Pancreas (tissue), 10 donors: ENCODE results near the gene CYP27B1. TPM values are rescaled to one million over a fixed set of nuclear protein-coding genes. Genes with fewer than 3 reads are reported as not detected.
A peak's percentile ranks its signal among the peaks of the same experiment; 100 is the strongest.

Experiments used
- ATAC-seq, 4 donors: fragments of 200-7000 bp; cut with Tn5 transposase; one replicate each; pipeline versions ENCODE4 v1.8.0 to v1.9.1; 2020; ENCODE audit warnings: mild to moderate bottlenecking in 4 of 4, moderate library complexity in 4 of 4
- DNase-seq, 6 donors: peaks; one replicate each; pipeline ENCODE4 v3.0.0-alpha.2; 2020
- FAIRE-seq: peaks from 2 replicates; lab custom pipeline; 2012; peaks lifted over from hg19 to GRCh38; lab: Jason Lieb, UNC
- H3K27ac ChIP-seq, 4 donors: fragments of 200-600 bp; sonication (generic); 1 replicate in 3 of 4; 2 replicates in 1 of 4; pipeline versions ENCODE4 v1.5.0 to v1.8.0; 2020
- H3K27me3 ChIP-seq, 4 donors: fragments of 200-600 bp; one replicate each; pipeline ENCODE4 v1.8.0; 2021
- H3K36me3 ChIP-seq, 3 donors: fragments of 200-600 bp; sonication (generic) in 1 of 3; one replicate each; pipeline versions ENCODE4 v1.5.0 to v1.8.0; 2020 to 2021
- H3K4me1 ChIP-seq, 3 donors: fragments of 200-600 bp; one replicate each; pipeline ENCODE4 v1.8.0; 2021
- H3K4me3 ChIP-seq, 4 donors: fragments of 200-600 bp; sonication (generic) in 2 of 4; one replicate each; pipeline versions ENCODE4 v1.5.0 to v1.8.0; 2020 to 2021
- H3K9me3 ChIP-seq, 4 donors: fragments of 200-600 bp; one replicate each; pipeline ENCODE4 v1.8.0; 2021
- WGBS, 2 donors: extraction: QIAGEN DNeasy Blood & Tissue Kit; methylation state at CpG; one replicate each; pipeline ENCODE4 v1.1.7; 2013; 5-methylcytosine and 5-hydroxymethylcytosine counted together
- intact Hi-C, 3 donors: fragments of 100-400 bp; cut with DNase I; formaldehyde crosslinking; loops; one replicate each; pipeline versions ENCODE4 v1.11.1 to v1.14.2; 2022
- polyA plus RNA-seq, 2 donors: library from polyadenylated mRNA; stranded (reverse); fragments of 200-250 nt; gene quantifications; one replicate each; pipeline ENCODE4 v1.2.3, GENCODE V29; 2013
- total RNA-seq, 6 donors: library from RNA; stranded (reverse); fragmentation: NEBNext Ultra II Directional in 4 of 6; extraction: Animal tissue kit (Norgen Biotek cat#: 25700) in 4 of 6; gene quantifications; one replicate each; pipeline versions ENCODE4 v1.2.1 to v1.2.4, GENCODE V29; 2021 to 2023
- TF ChIP-seq, protein P1 (sequence below), 4 donors: fragments of 200-600 bp; sonication (generic) in 3 of 4; IDR thresholded peaks; one replicate each; pipeline versions ENCODE4 v1.5.0 to v1.8.0; 2021; ENCODE audit warnings: antibody characterized with exemption in 4 of 4
- donor health status: healthy with polysubstance abuse.
- donor health status: DM: no; HTN: no; CAD: no; lungs with moderate emphysema.
- donor health status: DM: no; HTN: no; CAD: no.
- donor health status: control.
- donor health status: control.
- donor health status: Bipolar disorder and iron deficiency.
- donor health status: DM: yes; HTN: yes; CAD: no.
- donor health status: DM: no; HTN: no; CAD: no.
- donor health status: DM: no; HTN: no; CAD: no.
- donor health status: DM: yes; HTN: yes; CAD: no.

Gene CYP27B1, protein sequence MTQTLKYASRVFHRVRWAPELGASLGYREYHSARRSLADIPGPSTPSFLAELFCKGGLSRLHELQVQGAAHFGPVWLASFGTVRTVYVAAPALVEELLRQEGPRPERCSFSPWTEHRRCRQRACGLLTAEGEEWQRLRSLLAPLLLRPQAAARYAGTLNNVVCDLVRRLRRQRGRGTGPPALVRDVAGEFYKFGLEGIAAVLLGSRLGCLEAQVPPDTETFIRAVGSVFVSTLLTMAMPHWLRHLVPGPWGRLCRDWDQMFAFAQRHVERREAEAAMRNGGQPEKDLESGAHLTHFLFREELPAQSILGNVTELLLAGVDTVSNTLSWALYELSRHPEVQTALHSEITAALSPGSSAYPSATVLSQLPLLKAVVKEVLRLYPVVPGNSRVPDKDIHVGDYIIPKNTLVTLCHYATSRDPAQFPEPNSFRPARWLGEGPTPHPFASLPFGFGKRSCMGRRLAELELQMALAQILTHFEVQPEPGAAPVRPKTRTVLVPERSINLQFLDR
- 1 to 10 TPM; 2.1 to 5.8 (median 3.8) TPM for total RNA-seq
- 1 to 10 TPM; 1.6 to 3.3 TPM for polyA plus RNA-seq

DNA sequence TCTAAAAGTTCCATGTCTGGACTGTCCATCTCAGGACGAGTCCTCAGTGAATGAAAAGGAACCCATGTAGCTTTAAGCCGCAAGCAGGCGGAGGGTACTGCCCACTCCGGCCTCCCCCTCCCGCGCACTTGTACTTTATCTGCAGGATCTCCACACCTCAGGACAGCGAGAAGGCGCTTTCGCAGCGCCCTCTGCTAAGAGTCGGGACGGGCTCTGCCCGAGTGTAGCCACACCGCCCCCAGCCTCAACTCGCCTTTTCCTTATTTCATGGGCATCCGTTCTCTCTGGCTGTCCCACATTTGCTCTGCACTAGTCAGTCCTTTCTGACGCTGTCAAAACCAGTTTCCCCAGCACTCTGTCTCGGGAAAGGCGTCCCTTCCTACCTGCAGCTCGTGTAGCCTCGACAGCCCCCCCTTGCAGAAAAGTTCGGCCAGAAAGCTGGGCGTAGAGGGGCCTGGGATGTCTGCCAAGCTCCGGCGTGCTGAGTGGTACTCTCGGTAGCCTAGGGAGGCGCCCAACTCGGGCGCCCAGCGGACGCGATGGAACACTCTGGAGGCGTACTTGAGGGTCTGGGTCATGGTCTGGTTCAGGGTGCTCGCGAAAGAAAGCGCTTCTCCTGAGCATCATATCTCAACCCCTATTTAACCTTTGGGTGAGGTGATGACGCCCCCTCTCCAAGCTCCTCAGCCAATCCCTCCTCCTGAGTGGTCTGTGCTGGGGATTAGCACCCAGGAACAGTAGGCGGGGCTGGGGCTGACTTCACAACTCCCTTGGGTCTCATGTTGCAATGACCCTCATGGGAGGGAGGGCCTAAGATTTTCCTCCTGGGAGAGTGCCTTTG is at the start of gene CYP27B1:
TSS of gene CYP27B1 (minus strand) at position 615 of the 841 bp plus-strand sequence. CDS start at position 578, 37 bp downstream.
- intact Hi-C loops, result no loop called here
- H3K27ac ChIP-seq, result no peak within 1 kb of the TSS
- no peaks in the 10 kb centered on the region for H3K27me3 ChIP-seq
- FAIRE-seq, result no peak
- 4% methylated on average over 38 of the region's 38 CpGs for WGBS, 2 donors
- TF ChIP-seq, protein P1, sequence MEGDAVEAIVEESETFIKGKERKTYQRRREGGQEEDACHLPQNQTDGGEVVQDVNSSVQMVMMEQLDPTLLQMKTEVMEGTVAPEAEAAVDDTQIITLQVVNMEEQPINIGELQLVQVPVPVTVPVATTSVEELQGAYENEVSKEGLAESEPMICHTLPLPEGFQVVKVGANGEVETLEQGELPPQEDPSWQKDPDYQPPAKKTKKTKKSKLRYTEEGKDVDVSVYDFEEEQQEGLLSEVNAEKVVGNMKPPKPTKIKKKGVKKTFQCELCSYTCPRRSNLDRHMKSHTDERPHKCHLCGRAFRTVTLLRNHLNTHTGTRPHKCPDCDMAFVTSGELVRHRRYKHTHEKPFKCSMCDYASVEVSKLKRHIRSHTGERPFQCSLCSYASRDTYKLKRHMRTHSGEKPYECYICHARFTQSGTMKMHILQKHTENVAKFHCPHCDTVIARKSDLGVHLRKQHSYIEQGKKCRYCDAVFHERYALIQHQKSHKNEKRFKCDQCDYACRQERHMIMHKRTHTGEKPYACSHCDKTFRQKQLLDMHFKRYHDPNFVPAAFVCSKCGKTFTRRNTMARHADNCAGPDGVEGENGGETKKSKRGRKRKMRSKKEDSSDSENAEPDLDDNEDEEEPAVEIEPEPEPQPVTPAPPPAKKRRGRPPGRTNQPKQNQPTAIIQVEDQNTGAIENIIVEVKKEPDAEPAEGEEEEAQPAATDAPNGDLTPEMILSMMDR (IDR thresholded peaks at IDR 0.05), result no peak
- peaks cover 8 to 14% (median 13%) of the 10 kb centered on the region in 3 donors for H3K4me1 ChIP-seq
- H3K4me3 ChIP-seq, result peak within 1 kb of the TSS; percentile 23 to 56 (median 38)
- H3K9me3 ChIP-seq, result no peaks in the 10 kb centered on the region
- DNase-seq, result peak in 3 of 6 donors; percentile 23 to 58 (median 48)
- ATAC-seq, result peak; percentile 5 to 23 (median 20)
- H3K36me3 ChIP-seq, result no peaks in the 10 kb centered on the region

DNA sequence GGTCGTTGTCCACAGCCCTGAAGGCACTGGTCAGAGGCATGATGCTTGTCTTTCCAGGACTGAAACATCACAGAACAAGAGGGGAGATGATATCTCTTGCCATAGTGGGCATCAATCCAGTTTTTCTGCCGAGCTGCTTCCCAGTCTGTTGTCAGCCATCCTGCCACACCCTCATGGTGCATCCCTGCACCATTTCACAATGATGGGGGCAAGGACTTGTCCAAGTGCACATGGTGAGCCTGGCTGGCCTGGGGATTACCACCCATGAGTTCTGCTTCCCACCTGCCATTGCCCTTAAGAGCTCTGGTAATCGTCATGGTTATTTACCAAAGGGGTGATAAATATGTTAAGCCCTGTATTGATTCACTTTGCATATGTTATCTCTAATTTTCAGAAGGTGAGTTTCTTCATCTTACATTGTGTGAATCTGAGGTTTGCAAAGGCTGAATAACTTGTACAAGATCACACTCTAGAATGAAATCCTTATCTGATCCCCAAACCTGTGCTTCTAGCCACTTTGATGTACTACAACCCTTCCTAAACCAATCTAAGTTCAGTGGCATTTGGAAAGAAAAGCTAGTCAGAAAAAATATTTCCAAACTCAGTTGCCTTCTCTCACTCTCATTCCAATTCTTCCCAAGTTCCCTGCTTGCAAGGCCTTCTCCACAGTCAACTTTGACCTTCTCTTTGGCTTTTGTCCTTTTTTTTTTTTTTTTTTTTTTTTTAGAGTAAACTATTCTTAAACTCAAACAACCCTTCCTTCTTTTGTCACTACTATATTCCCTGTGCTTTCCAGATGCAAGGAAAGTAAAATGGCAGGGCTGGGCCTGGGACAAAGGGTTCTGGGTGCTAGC is 49.4 kb upstream of the CYP27B1 start:
- ATAC-seq (no peak), FAIRE-seq (no peak), DNase-seq (no peak)
- no peaks in the 10 kb centered on the region for H3K9me3 ChIP-seq
- H3K27me3 ChIP-seq, result no peaks in the 10 kb centered on the region
- whole genome bisulfite sequencing, 2 donors, result 25 to 36% methylated on average over 3 of the region's 3 CpGs
- H3K36me3 ChIP-seq, result peaks cover 0 to 6% (median under 1%) of the 10 kb centered on the region in 3 donors
- TF ChIP-seq, protein P1 (IDR thresholded peaks at IDR 0.05), result no peak
- no peak overlapping the region for H3K4me3 ChIP-seq
- no peak overlapping the region for H3K27ac ChIP-seq
- intact Hi-C loops, result no loop called here
- H3K4me1 ChIP-seq, result no peaks in the 10 kb centered on the region

DNA sequence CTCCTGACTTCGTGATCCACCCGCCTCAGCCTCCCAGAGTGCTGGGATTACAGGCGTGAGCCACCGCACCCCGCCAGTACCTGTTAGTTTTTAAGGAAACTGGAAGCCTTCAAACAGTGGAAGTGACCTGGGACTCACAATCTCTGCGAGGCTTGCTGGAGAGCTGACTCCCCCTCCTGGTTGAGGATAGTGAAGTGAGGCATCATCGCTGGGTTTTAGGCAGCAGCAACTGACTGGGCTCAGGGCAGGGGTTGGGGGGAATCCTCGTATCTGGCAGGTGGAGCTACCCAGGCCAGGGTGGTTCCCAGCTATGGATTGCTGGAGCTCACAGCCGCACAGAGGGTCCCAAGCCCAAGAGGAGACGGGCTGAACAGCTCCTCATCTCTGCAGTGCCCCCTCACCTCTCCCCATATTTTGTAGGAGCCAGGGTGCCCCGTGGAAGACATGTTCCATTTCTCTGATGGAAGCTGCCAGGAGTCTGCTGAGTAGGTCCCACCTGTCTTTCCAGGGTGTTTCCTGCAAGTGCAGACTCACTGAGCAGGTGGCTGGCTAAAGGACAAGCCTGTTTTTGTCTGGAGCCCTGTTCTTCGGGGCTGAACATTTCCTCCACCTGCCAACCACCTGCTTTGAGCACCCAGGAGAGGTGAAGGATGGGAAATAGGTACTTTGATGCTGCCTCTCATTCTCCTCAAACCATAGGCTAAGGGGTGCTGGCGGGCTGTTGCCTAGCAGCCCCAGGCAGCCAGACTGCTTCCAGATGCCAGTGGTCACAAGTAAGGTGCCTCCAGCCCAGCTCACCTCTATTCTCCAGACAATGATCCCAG is 48.5 kb upstream of the CYP27B1 start:
- 77 to 82% methylated on average over 13 of the region's 13 CpGs for WGBS, 2 donors
- H3K4me1 ChIP-seq, result no peaks in the 10 kb centered on the region
- H3K9me3 ChIP-seq, result no peaks in the 10 kb centered on the region
- no peak for DNase-seq
- H3K36me3 ChIP-seq, result peaks cover 0 to 11% (median 0%) of the 10 kb centered on the region in 3 donors
- no peak overlapping the region for H3K27ac ChIP-seq
- FAIRE-seq, result no peak
- H3K4me3 ChIP-seq, result no peak overlapping the region
- ATAC-seq, result peak in 1 of 4 donors; percentile 2
- no peaks in the 10 kb centered on the region for H3K27me3 ChIP-seq
- TF ChIP-seq, protein P1 (IDR thresholded peaks at IDR 0.05), result no peak
- intact Hi-C loops, result no loop called here
